T follicular helper cell (primary cell): Measurements from ENCODE around the gene ZNF646.

Experiments used
- DNase-seq: peaks from one replicate; pipeline ENCODE4 v3.0.0-alpha.2; 2020; ENCODE audit warnings: low read depth

ZNF646 gene

DNA sequence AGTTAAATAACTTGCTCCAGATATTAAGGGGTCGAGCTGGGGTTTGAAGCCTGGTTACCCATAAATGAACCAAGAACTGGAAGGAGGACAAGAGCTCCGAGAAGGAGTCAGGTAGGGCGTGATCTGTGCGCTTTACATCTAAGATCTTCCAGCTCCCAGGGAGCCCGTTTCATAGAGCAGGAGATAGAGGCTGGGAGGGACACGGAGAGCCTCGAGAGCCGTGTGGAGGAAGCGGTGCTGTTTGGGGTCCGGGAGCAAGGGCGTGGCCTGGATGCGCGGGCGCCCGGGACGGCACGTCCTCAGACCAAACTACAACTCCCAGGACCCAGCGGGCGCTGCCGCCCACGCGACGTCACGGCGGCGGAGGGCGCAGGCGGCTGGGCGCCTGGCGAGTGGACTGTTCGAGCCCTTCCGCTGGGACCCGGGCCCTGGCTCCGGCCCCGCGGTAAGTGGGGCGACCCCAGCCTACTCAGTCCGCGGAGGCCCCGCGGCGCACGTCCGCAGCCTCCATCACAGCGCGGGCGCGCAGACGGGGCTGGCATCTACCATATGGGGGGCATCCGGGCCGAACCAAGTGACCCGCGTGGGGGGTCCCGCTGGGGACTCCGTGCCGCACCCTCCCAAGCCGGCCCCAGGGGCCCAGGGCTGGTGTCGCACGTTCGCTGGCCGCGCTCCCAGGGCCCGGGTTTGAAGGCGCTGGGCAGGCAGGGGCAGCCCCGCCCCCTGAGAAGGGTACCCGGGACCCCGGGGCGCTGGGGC is 34.0 kb downstream of the ZNF646 start, which contains the start of gene BCKDK:
Gene BCKDK (plus strand): TSS at position 352 of the 759 bp plus-strand sequence. CDS start 838 bp downstream, outside the sequence.
- DNase-seq: peak; percentile 36

DNA sequence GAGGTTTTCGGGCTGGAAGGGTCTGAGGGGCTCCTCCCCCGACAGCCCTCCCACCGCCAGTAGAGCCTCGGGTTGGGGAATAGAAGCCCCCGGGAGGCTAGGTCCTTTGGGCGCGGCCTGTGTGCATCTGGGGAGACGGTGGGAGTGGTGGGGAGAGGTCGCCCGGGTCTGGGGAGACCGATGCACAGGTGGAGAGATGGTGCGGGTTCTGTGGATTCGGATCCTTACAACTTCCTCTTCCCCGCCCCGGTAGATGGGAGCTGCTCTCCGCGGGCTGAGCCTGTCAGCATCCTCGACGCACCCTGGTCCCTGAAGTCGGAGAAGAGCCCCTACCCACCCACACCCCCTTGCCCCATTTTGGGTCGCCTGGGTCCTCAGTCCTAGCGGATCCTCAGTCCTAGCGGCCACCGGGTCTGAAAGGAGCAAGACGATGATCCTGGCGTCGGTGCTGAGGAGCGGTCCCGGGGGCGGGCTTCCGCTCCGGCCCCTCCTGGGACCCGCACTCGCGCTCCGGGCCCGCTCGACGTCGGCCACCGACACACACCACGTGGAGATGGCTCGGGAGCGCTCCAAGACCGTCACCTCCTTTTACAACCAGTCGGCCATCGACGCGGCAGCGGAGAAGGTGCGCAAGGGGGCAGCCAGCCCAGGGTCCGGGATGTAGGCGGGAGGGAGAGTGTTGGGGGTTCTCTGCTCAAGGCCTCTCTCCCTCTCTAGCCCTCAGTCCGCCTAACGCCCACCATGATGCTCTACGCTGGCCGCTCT is 34.8 kb downstream of the ZNF646 start:
- no peak for DNase-seq

DNA sequence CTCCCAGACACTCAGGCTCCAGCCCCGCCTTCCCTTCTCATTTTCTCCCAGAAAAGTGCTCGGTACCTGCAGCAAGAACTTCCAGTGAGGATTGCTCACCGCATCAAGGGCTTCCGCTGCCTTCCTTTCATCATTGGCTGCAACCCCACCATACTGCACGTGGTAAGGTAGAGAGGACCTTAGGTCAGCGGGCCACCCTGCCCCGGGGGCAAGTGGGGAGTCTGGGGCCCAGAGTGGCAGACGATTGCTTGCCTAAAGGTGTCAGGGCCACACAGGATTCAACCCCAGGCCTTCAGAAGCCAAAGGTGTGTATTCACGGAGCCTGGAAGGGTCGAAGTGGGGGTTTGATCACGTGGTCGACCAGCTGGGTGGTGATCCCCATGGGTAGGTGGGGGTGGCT is 35.4 kb downstream of the ZNF646 start:
- DNase-seq: no peak

DNA sequence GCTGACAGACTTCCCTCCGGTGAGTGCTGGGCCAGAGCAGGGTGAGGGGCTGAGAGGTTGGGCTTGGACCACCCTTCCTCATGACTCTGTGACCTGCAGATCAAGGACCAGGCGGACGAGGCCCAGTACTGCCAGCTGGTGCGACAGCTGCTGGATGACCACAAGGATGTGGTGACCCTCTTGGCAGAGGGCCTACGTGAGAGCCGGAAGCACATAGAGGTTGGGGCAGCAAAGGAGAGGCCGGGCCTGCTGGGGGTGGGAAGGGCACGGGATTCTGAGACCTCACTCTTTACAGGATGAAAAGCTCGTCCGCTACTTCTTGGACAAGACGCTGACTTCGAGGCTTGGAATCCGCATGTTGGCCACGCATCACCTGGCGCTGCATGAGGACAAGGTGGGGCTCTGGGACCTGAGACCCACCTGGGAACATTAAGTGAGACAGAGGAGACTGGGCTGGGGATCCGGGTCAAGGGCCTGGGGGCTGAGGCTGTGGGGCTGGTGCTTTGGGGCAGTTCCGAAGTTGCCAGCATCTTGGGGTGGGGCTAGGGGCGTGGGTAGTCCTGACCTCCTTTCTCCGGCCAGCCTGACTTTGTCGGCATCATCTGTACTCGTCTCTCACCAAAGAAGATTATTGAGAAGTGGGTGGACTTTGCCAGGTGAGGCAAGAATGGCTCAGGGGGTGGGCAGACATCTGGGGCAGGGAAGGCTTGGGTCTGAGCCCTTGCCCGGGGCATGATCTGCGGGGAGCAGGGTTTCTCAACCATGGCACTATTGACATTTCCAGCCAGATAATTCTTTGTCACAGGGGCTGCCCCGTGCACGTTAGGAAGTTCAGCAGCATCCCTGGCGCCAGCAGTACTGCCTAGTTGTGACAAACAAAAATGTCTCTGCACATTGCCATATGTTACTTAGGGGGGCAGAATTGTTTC is 36.1 kb downstream of the ZNF646 start:
- no peak for DNase-seq

DNA sequence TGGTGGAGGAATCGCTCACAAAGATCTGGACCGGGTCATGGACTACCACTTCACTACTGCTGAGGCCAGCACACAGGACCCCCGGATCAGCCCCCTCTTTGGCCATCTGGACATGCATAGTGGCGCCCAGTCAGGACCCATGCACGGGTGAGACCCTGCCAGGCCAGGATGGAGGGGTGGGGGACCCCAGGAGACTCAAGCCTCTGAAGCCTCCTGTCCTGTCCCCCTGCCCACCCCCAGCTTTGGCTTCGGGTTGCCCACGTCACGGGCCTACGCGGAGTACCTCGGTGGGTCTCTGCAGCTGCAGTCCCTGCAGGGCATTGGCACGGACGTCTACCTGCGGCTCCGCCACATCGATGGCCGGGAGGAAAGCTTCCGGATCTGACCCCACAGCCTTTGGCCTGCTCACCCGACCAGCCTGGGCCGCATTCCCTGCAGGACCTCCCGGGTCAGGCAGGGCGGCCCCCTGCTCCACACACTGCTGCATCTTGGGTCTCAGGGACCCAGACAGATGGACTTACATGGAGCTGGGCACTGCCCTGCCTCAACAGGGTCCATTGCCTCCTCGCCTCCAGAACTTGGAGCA is 37.8 kb downstream of the ZNF646 start:
- no peak for DNase-seq

DNA sequence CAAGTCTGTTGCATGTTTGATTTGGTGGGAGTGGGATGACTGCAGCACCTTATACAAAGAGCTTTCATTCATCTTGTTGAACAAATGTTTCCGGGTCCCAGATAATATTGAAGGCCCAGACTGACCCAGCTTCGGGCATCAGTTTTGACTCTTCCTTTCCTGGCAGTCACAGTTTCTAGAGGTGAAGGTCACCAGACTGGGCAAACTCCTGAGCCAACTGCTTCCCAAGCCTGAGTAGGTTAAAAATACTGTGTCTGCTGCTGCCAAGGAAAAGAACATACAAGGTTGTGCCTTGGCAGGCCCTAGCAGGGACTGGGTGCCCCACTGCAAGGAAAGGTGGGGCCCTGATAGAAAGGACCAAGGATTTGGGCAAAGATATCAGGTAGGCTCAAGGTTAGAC is 38.5 kb downstream of the ZNF646 start:
- DNase-seq: no peak

DNA sequence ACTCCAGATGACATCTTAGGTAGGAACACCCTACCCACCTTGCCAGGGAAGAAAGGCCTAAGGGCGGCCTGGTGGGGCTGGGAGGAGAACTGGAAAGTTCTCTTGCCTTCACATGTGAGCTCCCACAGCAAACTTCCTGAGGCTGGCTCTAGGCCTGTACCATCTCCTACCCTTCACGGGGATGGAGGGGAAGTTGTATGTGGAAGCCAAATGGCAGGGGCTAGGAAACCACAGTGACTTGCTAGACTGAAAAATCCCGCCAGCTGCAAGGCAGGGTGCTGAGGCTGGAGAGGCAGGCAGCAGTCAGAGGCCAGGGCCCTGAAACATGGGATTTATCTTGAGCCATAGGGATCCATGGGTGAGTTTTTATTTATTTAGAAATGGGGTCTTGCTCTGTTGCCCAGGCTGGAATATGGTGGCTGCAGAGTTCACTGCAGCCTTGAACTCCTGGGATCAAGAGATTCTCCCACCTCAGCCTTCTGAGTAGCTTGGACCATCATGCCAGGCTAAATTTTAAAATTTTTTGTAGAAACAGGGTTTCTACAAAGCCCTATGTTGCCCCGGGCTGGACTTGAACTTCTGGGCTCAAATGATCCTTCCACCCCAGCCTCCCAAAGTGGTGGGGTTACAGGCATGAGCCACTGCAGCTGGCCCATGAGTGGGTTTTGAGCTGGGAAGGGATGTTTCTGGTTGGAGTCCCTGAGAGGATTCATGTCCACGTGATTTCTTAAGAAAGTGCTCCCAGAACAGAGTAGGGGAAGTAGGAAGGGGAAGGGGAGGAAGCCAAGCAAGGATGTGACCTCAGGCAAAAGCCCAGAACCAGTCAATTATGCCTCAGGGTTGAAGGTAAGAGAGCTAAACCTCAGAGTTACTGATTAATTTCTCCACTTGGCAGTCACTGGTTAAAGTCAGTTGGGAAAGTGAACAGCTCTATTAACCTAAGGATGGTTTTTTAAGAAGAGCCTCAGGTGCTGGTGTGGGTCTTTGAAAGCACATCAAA is 39.2 kb downstream of the ZNF646 start:
- DNase-seq: no peak

DNA sequence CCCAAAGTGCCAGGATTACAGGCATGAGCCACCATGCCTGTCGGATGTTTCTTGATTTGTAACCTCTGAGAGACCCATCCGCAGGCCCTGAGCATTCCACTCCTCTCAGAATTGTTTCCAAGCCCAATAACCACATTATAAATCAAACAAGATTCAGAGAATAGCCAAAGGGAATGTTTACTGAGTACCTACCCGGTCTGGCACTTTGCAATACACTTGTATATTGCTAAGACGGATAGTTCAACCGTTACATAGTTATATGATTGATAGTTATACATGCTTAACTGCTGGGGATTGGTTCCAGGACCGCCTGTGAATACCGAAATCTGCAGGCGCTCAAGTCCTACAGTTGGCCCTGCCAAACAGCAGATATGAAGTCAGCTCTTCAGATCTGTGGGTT is 40.2 kb downstream of the ZNF646 start:
- no peak for DNase-seq

DNA sequence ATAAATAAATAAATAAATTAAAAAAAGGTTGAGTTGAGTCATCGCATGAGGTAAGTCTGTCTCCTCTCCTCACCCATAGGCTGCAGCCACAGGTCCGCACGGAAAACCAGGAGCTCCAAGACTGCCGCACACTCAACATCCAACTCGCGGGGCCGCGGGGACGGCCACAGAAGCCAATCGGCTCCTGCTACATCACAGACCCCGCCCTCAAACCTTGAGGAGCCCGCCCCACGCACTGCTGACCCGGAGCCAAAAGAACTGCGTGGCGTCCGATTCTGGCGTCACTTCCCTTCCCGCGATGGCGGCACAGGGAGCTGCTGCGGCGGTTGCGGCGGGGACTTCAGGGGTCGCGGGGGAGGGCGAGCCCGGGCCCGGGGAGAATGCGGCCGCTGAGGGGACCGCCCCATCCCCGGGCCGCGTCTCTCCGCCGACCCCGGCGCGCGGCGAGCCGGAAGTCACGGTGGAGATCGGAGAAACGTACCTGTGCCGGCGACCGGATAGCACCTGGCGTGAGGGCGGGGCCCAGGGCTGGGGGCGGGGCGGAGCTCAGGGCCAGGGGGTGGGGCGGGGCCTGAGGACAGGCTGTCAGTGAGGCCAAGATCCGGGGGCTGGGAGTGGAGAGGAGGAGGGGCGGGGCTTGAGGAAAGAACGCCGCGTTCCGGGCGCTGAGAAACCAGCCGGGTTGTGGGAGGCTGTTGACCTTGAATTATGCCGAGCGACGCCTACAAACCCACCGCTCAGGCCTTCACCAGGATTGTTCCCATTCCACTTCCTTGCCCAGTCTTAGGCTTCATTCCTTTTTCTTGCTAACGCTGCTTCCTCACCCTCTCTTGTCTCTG is 43.4 kb downstream of the ZNF646 start, which contains the start of gene KAT8:
Gene KAT8 (plus strand): TSS at position 281 of the 839 bp plus-strand sequence. CDS start 18 bp downstream, at position 299.
- peak; percentile 95 for DNase-seq

DNA sequence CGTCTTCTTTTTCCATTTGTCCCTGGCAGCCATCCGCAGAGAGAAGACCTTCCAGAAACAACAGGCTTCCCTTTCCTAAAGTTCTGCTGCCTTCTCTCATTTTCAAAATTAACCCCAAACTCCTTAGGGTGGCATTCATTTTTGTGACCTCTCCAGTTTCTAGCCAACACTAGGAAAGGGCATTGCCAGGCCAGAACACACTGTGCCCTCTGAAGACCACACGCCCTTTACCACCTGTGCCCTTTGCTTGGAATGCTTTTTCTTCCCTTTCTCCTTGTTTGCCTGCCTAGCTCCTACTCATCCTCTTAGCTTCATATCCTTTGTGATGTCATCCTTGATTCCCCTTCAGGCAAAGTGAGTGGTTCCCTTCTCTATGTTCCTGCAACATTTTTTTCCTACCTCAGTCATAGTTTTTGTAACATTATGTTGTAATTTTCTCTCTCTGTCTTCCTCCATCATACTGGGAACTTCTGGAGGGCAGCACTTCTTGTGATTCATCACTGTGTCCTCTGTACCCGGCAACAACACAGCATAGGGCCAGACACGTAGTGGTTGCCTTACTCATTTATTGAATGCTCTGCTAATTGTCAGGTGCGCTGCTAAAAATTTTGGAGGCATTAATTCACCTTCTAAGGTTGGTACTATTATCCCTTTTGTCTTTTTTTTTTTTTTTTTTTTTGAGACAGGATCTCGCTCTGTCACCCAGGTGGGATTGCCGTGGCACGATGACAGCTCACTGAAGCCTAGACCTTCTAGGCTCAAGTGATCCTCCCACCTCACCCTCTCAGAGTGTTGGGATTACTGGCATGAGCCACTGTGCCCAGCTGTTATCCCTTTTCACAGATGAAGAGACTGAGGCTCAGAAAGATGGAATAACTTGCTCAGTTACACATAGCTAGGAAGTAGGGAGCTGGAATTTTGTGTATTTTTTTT is 44.3 kb downstream of the ZNF646 start:
- no peak for DNase-seq

DNA sequence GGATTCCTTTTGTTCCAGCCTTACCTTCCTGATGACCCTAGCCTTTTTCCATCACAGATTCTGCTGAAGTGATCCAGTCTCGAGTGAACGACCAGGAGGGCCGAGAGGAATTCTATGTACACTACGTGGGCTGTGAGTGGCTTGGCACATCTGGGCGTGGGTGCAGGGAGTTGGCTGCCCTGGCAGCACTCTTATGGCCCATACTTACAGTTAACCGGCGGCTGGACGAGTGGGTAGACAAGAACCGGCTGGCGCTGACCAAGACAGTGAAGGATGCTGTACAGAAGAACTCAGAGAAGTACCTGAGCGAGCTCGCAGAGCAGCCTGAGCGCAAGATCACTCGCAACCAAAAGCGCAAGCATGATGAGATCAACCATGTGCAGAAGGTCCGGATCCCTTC is 45.9 kb downstream of the ZNF646 start:
- DNase-seq: no peak

DNA sequence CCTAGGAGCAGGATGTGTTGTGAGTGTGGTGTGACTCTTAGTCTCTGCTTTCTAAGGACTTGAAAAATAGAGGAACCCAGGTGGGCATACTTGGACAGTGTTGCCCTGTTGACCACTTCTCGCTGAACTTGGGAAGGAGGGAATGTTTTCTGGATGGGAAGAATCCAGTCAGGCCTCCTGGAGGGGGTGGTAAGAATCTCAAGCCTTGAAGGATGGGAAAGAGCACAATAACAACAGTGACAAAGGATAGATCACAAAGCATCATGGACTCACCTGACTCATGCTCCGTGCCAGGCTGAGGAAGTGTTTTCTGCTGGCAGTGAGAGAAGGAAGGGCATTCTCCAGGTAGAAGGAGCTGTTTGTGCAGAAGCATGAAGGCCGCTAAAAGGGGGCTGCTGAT is 51.6 kb downstream of the ZNF646 start:
- no peak for DNase-seq

DNA sequence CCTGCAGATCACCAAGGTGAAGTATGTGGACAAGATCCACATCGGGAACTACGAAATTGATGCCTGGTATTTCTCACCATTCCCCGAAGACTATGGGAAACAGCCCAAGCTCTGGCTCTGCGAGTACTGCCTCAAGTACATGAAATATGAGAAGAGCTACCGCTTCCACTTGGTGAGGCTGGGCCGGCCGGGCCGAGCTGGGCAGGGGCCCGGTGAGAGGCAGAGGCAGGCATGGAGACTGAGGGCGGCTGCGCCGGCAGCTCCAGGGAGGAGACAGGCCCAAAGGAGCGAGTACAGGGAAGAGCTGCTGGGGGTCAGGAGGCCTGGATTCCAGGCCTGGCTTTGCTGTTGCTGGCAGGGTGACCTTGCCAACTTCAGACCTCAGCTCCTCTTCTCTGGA is 53.0 kb downstream of the ZNF646 start:
- DNase-seq: no peak

DNA sequence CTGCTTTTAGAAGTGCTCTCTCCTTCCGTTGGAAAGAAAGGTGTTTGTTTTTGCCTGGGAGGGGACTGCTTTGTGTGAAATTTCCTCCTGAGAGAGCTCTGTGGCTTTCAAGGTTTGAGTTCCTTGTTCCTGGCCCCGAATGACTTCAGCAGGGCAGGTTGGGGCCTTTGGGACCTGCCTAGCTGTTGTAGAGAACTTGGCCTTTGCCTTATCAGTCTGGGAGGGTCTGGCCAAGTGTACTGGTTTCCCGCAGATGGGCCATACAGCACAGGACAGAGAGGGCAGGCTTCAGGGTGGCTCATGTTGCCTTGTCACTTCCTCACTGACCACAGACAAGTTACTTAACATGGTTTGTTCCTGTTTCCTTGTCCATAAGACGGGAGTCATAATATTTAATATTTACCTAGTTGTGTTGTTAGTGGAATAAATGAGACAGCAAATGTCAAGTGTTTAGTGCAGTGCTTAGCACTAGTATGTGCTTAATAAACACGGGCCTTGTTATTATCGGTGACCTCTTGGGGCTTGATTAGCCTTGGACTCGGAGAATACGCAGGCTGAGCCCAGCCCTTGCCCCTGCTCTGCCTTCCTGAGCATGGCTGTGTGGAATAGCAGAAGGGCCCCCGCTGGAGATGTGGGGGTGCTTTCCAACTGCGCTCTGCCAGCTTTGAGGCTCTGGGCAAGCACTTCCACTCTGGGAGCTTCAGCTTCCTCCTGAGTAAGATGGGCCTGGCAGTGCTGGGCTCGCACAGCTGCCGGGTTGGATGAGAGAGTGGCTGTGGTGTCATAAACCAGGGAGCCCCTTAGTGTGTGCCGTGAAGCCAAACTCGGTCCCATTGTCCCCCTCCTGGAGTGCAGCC is 54.7 kb downstream of the ZNF646 start:
- no peak for DNase-seq

DNA sequence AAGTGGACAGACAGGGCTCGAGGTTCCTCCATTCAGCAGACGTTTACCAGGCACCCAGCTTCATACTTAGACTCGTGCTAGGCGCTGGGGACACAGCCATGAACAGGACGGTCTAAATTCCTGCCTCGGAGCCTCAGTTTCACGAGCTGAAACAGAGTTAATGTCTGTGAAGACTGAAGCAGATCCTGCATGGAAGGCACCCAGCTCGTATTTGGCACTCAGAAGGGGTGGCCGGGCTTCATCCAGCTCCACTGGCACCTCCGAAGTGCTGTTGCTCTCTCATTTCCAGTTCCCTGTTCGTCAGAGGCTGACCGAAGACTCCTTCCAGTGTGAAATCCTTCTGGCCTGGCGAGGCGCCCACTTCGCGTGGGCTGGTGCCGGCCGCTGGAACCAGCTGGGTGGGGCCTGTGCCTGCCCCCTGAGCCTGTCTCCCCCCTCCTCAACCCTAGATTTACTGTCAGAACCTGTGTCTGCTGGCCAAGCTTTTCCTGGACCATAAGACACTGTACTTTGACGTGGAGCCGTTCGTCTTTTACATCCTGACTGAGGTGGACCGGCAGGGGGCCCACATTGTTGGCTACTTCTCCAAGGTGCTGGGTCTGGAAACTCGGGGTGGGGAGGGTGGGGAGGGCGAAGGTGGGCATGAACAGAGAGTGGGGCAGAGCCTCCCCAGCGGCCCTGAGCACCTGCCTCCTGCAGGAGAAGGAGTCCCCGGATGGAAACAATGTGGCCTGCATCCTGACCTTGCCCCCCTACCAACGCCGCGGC is 55.5 kb downstream of the ZNF646 start:
- no peak for DNase-seq

DNA sequence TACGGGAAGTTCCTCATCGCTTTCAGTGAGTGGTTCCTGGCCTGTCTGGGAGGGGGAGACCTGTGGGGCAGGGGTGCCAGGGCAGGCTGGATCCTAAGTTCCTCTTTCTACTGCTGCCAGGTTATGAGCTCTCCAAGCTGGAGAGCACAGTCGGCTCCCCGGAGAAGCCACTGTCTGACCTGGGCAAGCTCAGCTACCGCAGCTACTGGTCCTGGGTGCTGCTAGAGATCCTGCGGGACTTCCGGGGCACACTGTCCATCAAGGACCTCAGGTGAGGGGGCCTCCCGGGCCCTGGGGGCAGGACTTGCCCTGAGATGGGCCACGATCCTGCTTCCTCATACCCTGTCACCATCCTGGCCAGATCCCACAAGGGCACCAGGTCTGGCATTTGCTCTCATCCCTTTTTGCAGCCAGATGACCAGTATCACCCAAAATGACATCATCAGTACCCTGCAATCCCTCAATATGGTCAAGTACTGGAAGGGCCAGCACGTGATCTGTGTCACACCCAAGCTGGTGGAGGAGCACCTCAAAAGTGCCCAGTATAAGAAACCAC is 56.2 kb downstream of the ZNF646 start:
- DNase-seq: no peak
